Aorta (tissue), 5 donors: Measurements from ENCODE around the gene NPAS3. TPM values are rescaled to one million over a fixed set of nuclear protein-coding genes. Genes with fewer than 3 reads are reported as not detected.

ENCODE experiments used
- ATAC-seq: fragments of 200-7000 bp; cut with Tn5 transposase; one replicate; pipeline ENCODE4 v1.9.1; 2022; ENCODE audit warnings: moderate library complexity; ENCODE audit not compliant: low FRiP score
- DNase-seq, 2 donors: peaks; one replicate each; pipeline ENCODE4 v3.0.0-alpha.2; 2020
- H3K27ac ChIP-seq, 2 donors: one replicate each; pipeline ENCODE4 v1.5.1; 2013; ENCODE audit warnings: low read length in 2 of 2, mild to moderate bottlenecking in 2 of 2, moderate library complexity in 2 of 2, control low read depth in 1 of 2, inconsistent platforms in 1 of 2, low read depth in 1 of 2
- H3K27me3 ChIP-seq, 2 donors: one replicate each; pipeline ENCODE4 v1.6.1; 2013; ENCODE audit warnings: control low read depth in 1 of 2, low read length in 1 of 2, mild to moderate bottlenecking in 1 of 2, moderate library complexity in 1 of 2; ENCODE audit not compliant: insufficient read depth in 2 of 2, control insufficient read depth in 1 of 2
- H3K36me3 ChIP-seq, 2 donors: one replicate each; pipeline ENCODE4 v1.6.1; 2013; ENCODE audit warnings: control low read depth in 1 of 2, low read length in 1 of 2, mild to moderate bottlenecking in 1 of 2; ENCODE audit not compliant: insufficient read depth in 2 of 2, control insufficient read depth in 1 of 2
- H3K4me1 ChIP-seq, 2 donors: one replicate each; pipeline ENCODE4 v1.6.1; 2013; ENCODE audit warnings: low read length in 2 of 2, control low read depth in 1 of 2, mild to moderate bottlenecking in 1 of 2, moderate library complexity in 1 of 2; ENCODE audit not compliant: insufficient read depth in 2 of 2, control insufficient read depth in 1 of 2
- H3K4me3 ChIP-seq, 2 donors: one replicate each; pipeline ENCODE4 v1.5.1; 2013; ENCODE audit warnings: low read length in 2 of 2, control low read depth in 1 of 2, mild to moderate bottlenecking in 1 of 2
- H3K9me3 ChIP-seq: one replicate; pipeline ENCODE4 v1.6.1; 2013; ENCODE audit warnings: mild to moderate bottlenecking, low read length; ENCODE audit not compliant: control insufficient read depth
- WGBS, 2 donors: extraction: QIAGEN DNeasy Blood & Tissue Kit; methylation state at CpG; one replicate each; pipeline ENCODE4 v1.1.7; 2013; 5-methylcytosine and 5-hydroxymethylcytosine counted together
- intact Hi-C, 2 donors: fragments of 100-400 bp; cut with DNase I; formaldehyde crosslinking; loops; one replicate each; pipeline versions ENCODE4 v1.14.2 to v1.15.0; 2022
- polyA plus RNA-seq, 2 donors: library from polyadenylated mRNA; stranded (reverse); fragments of 200-250 nt; gene quantifications; one replicate each; pipeline ENCODE4 v1.2.3, GENCODE V29; 2013
- total RNA-seq, 2 donors: library from RNA; stranded (reverse); fragmentation: NEBNext Ultra II Directional; extraction: Animal tissue kit (Norgen Biotek cat#: 25700); gene quantifications; one replicate each; pipeline ENCODE4 v1.2.1, GENCODE V29; 2021
- donor health status: healthy with polysubstance abuse.
- donor health status: Bipolar disorder and iron deficiency.
- donor health status: DM: no; HTN: no; CAD: no.
- donor health status: DM: no; HTN: no; CAD: no.
- donor health status: DM: yes; HTN: yes; CAD: no.

Gene NPAS3
- total and polyA plus RNA-seq, 4 donors: 0.13 to 4.3 (median 0.50) TPM

- ATAC-seq: no peak
- intact Hi-C loops: no loop called here
- no peaks in the 10 kb centered on the region for H3K9me3 ChIP-seq
- 23 to 26% methylated on average over 3 of the region's 3 CpGs for WGBS, 2 donors
- no peak overlapping the region for H3K4me3 ChIP-seq
- DNase-seq: no peak
- no peaks in the 10 kb centered on the region for H3K27me3 ChIP-seq
- no peaks in the 10 kb centered on the region for H3K4me1 ChIP-seq
- no peak overlapping the region for H3K27ac ChIP-seq
- H3K36me3 ChIP-seq: no peaks in the 10 kb centered on the region
Observed at GRCh38 chr14:32913725-32914124, 25.0 kb upstream of the NPAS3 start.

DNA sequence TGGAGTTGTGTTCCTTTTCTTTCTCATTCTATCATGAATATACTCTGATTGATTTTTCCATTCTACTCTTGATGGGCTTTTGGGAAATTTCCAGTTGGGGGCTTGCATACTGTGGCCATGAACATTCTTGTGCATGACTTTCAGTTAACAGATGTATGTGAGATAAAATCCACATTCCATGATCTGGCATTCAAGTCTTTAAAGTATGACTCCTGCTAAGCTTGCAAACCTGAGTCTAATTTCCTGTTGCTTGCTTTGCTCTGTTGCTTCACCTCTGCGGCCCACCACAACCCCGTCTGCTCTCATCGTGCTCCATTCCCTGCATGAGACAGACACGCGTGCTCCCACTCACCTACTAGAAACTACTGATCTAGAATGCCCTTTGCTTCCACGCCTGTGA lies 24.3 kb upstream of the NPAS3 start:
- intact Hi-C loops: no loop called here
- 88% methylated on average over 6 of the region's 6 CpGs for WGBS, 2 donors
- no peaks in the 10 kb centered on the region for H3K36me3 ChIP-seq
- H3K27me3 ChIP-seq: no peaks in the 10 kb centered on the region
- ATAC-seq: no peak
- H3K4me1 ChIP-seq: no peaks in the 10 kb centered on the region
- DNase-seq: no peak
- H3K9me3 ChIP-seq: no peaks in the 10 kb centered on the region
- no peak overlapping the region for H3K27ac ChIP-seq
- no peak overlapping the region for H3K4me3 ChIP-seq

DNA sequence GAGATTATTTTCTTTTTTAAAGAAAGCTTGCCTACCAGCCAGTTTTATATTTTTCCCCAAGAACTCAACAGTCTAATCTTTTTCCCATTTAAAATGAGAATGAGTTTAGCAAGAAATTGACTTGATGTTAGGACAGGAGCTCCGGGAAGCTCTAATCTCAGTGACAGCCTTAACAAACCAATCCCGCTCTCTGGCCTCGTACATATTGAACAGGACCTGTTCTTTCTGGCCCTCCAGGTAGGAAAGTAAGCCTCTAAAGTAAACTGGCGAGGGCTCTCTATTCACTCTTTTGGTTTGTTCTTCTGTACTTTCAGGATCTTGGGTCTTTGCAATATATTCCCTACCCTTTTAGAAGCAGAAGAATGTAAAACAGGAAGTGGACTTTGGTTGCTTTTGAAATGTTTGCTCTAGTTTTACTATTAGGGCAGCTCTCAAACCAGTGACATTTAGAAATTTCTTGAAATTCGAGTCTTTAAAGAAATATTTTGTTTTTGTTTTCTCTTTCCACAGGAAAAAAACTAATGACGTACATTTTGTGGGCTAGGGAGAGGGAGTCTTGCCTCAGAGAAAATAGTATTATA lies 17.9 kb upstream of the NPAS3 start:
- DNase-seq (no peak), ATAC-seq (no peak)
- intact Hi-C loops: no loop called here
- no peaks in the 10 kb centered on the region for H3K36me3 ChIP-seq
- H3K27me3 ChIP-seq: no peaks in the 10 kb centered on the region
- WGBS, 2 donors: 50 to 58% methylated on average over 6 of the region's 6 CpGs
- no peak overlapping the region for H3K27ac ChIP-seq
- H3K4me3 ChIP-seq: no peak overlapping the region
- peaks cover 1% of the 10 kb centered on the region for H3K9me3 ChIP-seq
- no peaks in the 10 kb centered on the region for H3K4me1 ChIP-seq

DNA sequence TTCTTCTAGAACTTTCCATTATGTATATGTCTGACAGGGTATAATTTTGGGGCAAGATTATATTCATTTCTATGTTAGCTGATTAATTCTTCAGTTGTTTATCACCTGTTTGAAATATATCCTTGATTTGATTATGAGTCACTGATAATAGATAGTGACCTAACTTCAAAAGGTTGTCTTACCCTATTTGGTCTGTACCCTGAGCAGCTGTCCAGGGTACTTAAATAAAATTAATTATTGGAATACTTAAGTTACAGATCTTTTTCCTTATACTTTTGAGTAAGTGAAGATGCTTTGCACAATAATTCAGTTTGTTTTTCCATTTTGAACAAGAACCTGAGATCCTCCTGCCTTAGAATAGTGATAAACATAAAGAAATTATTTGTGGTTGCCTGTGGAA lies 13.2 kb upstream of the NPAS3 start:
- intact Hi-C loops: no loop called here
- Histone ChIP-seq H3K4me1 (no peaks in the 10 kb centered on the region), H3K27ac (no peak overlapping the region), H3K9me3 (peaks cover 1% of the 10 kb centered on the region), H3K4me3 (no peak overlapping the region), H3K27me3 (no peaks in the 10 kb centered on the region), H3K36me3 (no peaks in the 10 kb centered on the region)
- no peak for ATAC-seq
- DNase-seq: no peak

- DNase-seq: no peak
- peak overlapping the region in 1 of 2 donors; percentile 41 for H3K4me3 ChIP-seq
- H3K27ac ChIP-seq: no peak overlapping the region
- intact Hi-C loops: loop anchor here in 1 of 2 donors (5.0 to 10.0 kb wide), 3 partner anchors 208 to 862 kb away; no protein-coding TSS in a partner anchor
- no peaks in the 10 kb centered on the region for H3K27me3 ChIP-seq
- ATAC-seq: no peak
- H3K4me1 ChIP-seq: no peaks in the 10 kb centered on the region
- H3K9me3 ChIP-seq: no peaks in the 10 kb centered on the region
- no peaks in the 10 kb centered on the region for H3K36me3 ChIP-seq
- WGBS, 2 donors: 50 to 59% methylated on average over 30 of the region's 30 CpGs
Observed at GRCh38 chr14:32932302-32932913, 6.3 kb upstream of the NPAS3 start.

- H3K4me1 ChIP-seq: no peaks in the 10 kb centered on the region
- peak; percentile 57 to 76 for DNase-seq
- H3K4me3 ChIP-seq: peak overlapping the region in 1 of 2 donors; percentile 41
- intact Hi-C loops: loop anchor here in 1 of 2 donors (5.0 to 10.0 kb wide), 3 partner anchors 208 to 862 kb away; no protein-coding TSS in a partner anchor
- peak; percentile 61 for ATAC-seq
- H3K36me3 ChIP-seq: no peaks in the 10 kb centered on the region
- H3K27me3 ChIP-seq: no peaks in the 10 kb centered on the region
- no peaks in the 10 kb centered on the region for H3K9me3 ChIP-seq
- 2 to 3% methylated on average over 59 of the region's 59 CpGs for WGBS, 2 donors
- H3K27ac ChIP-seq: no peak overlapping the region
Observed at GRCh38 chr14:32932914-32933628, 5.6 kb upstream of the NPAS3 start.

DNA sequence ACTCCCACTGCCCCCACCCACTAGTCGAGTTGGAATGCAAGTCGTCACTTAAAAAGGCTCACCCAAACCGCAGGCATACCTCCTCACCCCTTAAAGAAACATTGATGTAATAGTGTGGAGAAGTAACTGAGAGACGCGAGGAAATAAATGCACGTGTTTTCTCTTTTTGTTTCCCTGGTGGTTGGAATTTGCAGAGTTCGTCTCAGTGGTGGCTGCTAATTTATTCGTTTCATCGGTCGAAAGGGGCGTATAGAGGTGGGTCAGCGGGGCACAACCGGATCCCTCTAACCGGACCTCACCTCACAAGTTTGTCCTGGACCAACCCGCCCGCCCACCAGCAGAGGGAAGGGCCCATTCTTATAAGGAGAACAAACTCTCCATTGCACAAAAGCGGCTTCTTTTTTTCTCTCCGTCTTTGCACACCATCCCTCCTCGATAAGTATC lies 5.0 kb upstream of the NPAS3 start:
- H3K27ac ChIP-seq: no peak overlapping the region
- H3K4me1 ChIP-seq: no peaks in the 10 kb centered on the region
- peak overlapping the region; percentile 41 to 84 for H3K4me3 ChIP-seq
- WGBS, 2 donors: 1 to 2% methylated on average over 19 of the region's 19 CpGs
- ATAC-seq (no peak), DNase-seq (no peak)
- H3K27me3 ChIP-seq: no peaks in the 10 kb centered on the region
- intact Hi-C loops: loop anchor here in 1 of 2 donors (5.0 to 10.0 kb wide), 3 partner anchors 209 to 861 kb away; no protein-coding TSS in a partner anchor
- no peaks in the 10 kb centered on the region for H3K36me3 ChIP-seq
- H3K9me3 ChIP-seq: no peaks in the 10 kb centered on the region

DNA sequence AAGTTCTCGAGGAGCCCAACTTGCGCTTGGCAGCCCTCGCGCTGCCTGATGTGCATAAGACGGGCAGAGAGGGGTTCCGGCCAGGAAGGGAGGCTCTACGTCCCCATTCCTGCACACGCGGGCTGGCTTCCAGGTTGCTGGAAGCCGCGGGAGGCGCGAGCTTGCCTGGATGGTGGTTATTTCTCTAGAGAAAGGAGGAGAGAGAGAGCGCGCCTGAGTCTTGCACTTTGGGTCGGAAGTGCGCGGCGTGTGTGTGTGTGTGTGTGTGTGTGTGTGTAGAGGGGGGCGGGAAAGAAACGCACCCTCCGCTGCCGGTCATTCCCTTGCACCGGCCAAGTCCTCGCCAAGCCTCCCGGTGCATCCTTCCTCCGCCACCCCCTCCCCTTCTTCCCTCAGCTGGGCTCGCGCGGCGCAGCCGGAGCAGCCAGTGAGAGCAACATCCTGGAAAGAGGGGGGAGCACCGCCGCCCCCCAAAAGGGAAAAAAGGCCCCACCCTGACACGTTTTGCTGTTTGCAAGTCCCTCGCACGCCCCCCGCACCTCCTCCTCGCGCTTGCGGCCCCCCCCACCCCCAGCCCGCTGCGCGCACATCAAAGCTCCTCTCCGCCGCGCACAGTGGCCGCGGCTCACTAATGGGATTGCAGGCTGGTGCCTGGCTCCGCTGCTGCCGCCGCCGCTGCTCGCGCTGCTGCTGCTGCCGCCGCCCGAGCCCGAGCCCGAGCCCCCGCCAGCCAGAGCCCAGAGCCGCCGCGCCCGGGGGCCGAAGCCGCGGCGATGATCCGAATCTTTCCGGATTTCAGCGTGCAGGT lies 4.4 kb upstream of the NPAS3 start:
- Histone ChIP-seq H3K36me3 (no peaks in the 10 kb centered on the region), H3K27me3 (no peaks in the 10 kb centered on the region), H3K9me3 (no peaks in the 10 kb centered on the region), H3K27ac (no peak overlapping the region), H3K4me1 (no peaks in the 10 kb centered on the region), H3K4me3 (peak overlapping the region; percentile 41 to 84)
- ATAC-seq (peak; percentile 17), DNase-seq (peak; percentile 46 to 75)
- intact Hi-C loops: loop anchor here in 1 of 2 donors (5.0 to 10.0 kb wide), 3 partner anchors 209 to 861 kb away; no protein-coding TSS in a partner anchor
- WGBS, 2 donors: 1% methylated on average over 57 to 72 of the region's 72 CpGs
